Measurements from ENCODE around the gene FOS.

FOS gene

DNA sequence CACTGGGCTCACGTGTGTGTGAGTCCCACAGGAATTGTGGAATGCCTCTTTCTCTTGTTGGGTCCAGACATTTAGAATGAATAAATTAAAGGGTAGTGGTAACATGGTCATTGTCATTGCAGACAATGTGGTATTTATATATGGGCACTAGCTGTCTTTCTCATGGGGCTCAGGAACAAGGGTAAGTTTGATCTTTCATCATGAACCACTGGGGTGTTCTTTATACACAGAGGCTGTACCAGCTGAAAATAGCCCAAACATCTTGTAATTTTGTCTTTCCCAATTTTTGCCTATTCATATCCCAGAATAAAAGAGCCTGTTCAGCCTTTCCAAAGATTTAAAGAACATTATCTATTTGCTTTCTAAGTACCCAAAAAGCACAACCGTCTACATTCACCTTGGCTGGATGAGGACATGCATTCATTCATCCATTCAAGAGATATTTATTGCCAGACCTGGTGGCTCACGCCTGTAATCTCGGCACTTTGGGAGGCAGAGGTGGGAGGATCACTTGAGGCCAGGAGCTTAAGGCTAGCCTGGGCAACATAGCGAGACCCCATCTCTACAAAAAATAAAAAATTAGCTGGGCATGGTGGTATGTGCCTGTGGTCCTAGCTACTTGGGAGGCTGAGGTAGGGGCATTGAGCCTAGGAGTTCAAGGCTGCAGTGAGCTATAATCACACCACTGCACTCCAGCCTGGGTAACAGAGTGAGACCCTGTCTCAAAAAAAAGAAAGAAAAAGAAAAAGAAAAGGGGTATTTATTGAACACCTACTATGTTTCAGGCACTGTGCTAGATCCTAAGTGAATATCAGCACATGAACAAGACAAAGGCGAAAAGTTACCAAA lies 4.4 kb upstream of the FOS start:
- TF ChIP-seq CTCF (conservative IDR thresholded peaks at IDR 0.05; ENCODE audit: low read depth), result no peak
- no peak overlapping the region for H3K27ac ChIP-seq
- POLR2A ChIA-PET (ENCODE audit: low non-redundant PET), result no interaction called here
- no peak for DNase-seq (ENCODE audit: low spot score)
- CTCF ChIA-PET, result interaction anchor here (1.0 kb wide), 1 partner anchor 10 kb away, joined by 3 read pairs; no protein-coding TSS in a partner anchor

DNA sequence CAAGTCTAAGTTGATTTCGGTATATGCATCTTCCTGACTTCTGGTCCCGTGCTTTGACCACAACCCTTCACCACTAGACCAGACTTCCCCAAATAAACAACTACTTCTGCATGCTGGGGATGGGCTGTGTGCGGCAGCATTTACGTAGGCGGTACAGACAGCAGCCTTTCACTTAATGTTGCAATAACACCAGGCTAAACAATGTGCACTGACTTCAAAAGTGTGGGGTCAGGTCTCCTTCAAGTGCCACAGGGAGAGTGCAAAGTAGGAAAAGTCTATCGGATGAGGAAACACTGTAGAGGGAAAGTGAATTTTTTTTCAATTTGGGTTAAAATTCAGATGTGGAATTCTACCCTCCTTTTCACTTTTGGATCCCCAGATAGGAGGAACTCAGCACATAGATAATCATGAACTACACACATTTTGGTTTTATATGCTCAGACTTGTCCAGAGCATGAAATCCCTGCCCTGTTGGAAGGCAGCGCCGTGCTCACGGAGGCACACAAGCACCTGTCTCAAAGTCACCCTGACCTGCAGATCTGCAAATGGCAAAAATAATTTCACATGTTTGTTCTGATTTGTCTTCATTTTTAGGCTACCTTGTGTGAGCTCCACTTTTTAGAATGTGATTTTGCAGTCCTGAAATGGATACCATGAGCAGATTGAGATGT lies 3.6 kb upstream of the FOS start:
- POLR2A ChIA-PET (ENCODE audit: low non-redundant PET), result no interaction called here
- H3K27ac ChIP-seq, result no peak overlapping the region
- no peak for DNase-seq (ENCODE audit: low spot score)
- TF ChIP-seq CTCF (conservative IDR thresholded peaks at IDR 0.05; ENCODE audit: low read depth), result no peak
- CTCF ChIA-PET, result interaction anchor here (1.0 kb wide), 1 partner anchor 9 kb away, joined by 3 read pairs; no protein-coding TSS in a partner anchor

GRCh38 chr14:75275598-75275997 lies 3.0 kb upstream of the FOS start:
- ChIA-PET CTCF (interaction anchor here (0.6 to 1.3 kb wide), 3 partner anchors 8 to 21 kb away, joined by 3 to 4 read pairs (median 3); no protein-coding TSS in a partner anchor), POLR2A (ENCODE audit: low non-redundant PET) (no interaction called here)
- H3K27ac ChIP-seq, result no peak overlapping the region
- no peak for TF ChIP-seq CTCF (conservative IDR thresholded peaks at IDR 0.05; ENCODE audit: low read depth)
- no peak for DNase-seq (ENCODE audit: low spot score)

- TF ChIP-seq CTCF (conservative IDR thresholded peaks at IDR 0.05; ENCODE audit: low read depth), result no peak
- peak; percentile 84 for DNase-seq (ENCODE audit: low spot score)
- ChIA-PET POLR2A (ENCODE audit: low non-redundant PET) (interaction anchor here (0.5 to 0.8 kb wide), 3 partner anchors 21 to 171 kb away, joined by 3 to 9 read pairs (median 3); no protein-coding TSS in a partner anchor), CTCF (interaction anchor here (0.7 to 1.3 kb wide), 2 partner anchors 18 to 23 kb away, joined by 3 read pairs; no protein-coding TSS in a partner anchor)
- H3K27ac ChIP-seq, result peak overlapping the region; percentile 97
Measured at GRCh38 chr14:75277008-75277814, 1.4 kb upstream of the FOS start.

DNA sequence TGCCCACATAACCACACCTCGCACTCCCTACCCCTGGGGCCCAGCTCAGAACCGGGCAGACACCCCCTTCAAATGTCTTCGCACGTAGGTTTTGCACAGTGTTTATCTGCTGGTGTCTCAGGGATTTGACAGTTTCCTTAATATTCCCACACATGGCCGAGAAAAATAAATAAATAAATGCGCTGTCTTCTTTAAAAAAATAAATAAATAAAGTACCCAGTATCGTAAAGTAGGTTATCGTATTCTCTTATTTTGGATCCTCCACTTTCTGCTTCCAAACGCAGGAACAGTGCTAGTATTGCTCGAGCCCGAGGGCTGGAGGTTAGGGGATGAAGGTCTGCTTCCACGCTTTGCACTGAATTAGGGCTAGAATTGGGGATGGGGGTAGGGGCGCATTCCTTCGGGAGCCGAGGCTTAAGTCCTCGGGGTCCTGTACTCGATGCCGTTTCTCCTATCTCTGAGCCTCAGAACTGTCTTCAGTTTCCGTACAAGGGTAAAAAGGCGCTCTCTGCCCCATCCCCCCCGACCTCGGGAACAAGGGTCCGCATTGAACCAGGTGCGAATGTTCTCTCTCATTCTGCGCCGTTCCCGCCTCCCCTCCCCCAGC lies 710 bp upstream of the FOS start:
- TF ChIP-seq CTCF (conservative IDR thresholded peaks at IDR 0.05; ENCODE audit: low read depth), result no peak
- CTCF ChIA-PET, result no interaction called here
- POLR2A ChIA-PET (ENCODE audit: low non-redundant PET), result interaction anchor here (1.0 kb wide), 1 partner anchor 23 kb away, joined by 3 read pairs; no protein-coding TSS in a partner anchor
- peak overlapping the region; percentile 97 for H3K27ac ChIP-seq
- DNase-seq (ENCODE audit: low spot score), result no peak

All from RWPE1 (cell line).